Measurements from ENCODE around the gene DDX10. TPM values are rescaled to one million over a fixed set of nuclear protein-coding genes. Genes with fewer than 3 reads are reported as not detected.

Gene DDX10
- total RNA-seq, 1 experiment from 2014 or later = 48.3 TPM

- peaks cover 9 to 30% (median 16%) of the 10 kb centered on the region in 3 experiments; a peak in 6 of 7 replicates for H3K36me3 Mint-ChIP-seq (ENCODE audit: insufficient read depth in 1 of 3, low read depth in 3 of 3)
- Histone ChIP-seq H3K14ac (ENCODE audit: insufficient read depth, low read length) (no peak overlapping the region), H2BK120ac (ENCODE audit: low read depth, low read length, poor library complexity, severe bottlenecking) (no peak overlapping the region), H3K9ac (ENCODE audit: extremely low read depth, insufficient read length, low read length) (no peak overlapping the region), H3K79me1 (ENCODE audit: insufficient read depth, low read depth, low read length, poor library complexity, severe bottlenecking) (no peaks in the 10 kb centered on the region), H3K4me1 (ENCODE audit: insufficient read depth, low read length) (no peaks in the 10 kb centered on the region), H4K20me1 (ENCODE audit: control insufficient read depth, insufficient read depth, insufficient read length) (no peaks in the 10 kb centered on the region), H3K56ac (ENCODE audit: insufficient read length, low read depth, low read length) (no peak overlapping the region), H3K4ac (ENCODE audit: low read depth, low read length) (no peak overlapping the region), H2BK20ac (ENCODE audit: low read depth, low read length, poor library complexity, severe bottlenecking) (no peak overlapping the region), H3K23ac (ENCODE audit: insufficient read length, low read depth, low read length) (no peak overlapping the region), H4K8ac (replicated peaks; ENCODE audit: insufficient read length, low read depth, low read length) (no peak overlapping the region), H3K18ac (ENCODE audit: insufficient read length, low read depth, low read length) (no peak overlapping the region), H3K27me3 (ENCODE audit: insufficient read depth, low read length) (no peaks in the 10 kb centered on the region), H3K27ac (ENCODE audit: insufficient read length, low read depth, low read length) (no peak overlapping the region), H3K23me2 (ENCODE audit: insufficient read length, low read depth, low read length, poor library complexity, severe bottlenecking) (no peaks in the 10 kb centered on the region), H4K5ac (ENCODE audit: insufficient read length, low read depth, low read length) (no peak overlapping the region), H3K9me3 (ENCODE audit: control insufficient read depth, low read depth, low read length) (no peaks in the 10 kb centered on the region), H4K91ac (ENCODE audit: insufficient read length, low read depth, low read length) (no peak overlapping the region), H3T11ph (ENCODE audit: low read length) (no peak overlapping the region), H2AK5ac (ENCODE audit: insufficient read length, low read length) (no peak overlapping the region), H2BK5ac (ENCODE audit: insufficient read length, low read length) (no peak overlapping the region), H2AFZ (ENCODE audit: low read length) (no peak overlapping the region), H3K4me2 (ENCODE audit: insufficient read depth, insufficient read length, low read length) (no peak overlapping the region), H2BK12ac (ENCODE audit: insufficient read length, low read depth, low read length) (no peak overlapping the region), H2BK15ac (ENCODE audit: low read depth, low read length) (no peak overlapping the region), H3K79me2 (ENCODE audit: insufficient read depth, low read length) (no peaks in the 10 kb centered on the region)
- no peak for TF ChIP-seq CTCF (conservative IDR thresholded peaks at IDR 0.05)
- H3K9me3 Mint-ChIP-seq = no peaks in the 10 kb centered on the region
- H3K4me1 Mint-ChIP-seq = peaks cover 0 to 4% of the 10 kb centered on the region in 2 experiments; a peak in 3 of 4 replicates
- no CpG with 5 or more reads among the region's 3 CpGs for WGBS (ENCODE audit: extremely low coverage, insufficient read length, low lambda C conversion rate)
- H3K4me3 Mint-ChIP-seq = no peak overlapping the region
- no peaks in the 10 kb centered on the region for H3K27me3 Mint-ChIP-seq (ENCODE audit: low read depth)
- no peak for DNase-seq
- 0 out of 7 replicates have a peak overlapping the region, but pooled peaks of 1 of the 3 experiments have one; percentile 76 for H3K27ac Mint-ChIP-seq
Measured at GRCh38 chr11:108727665-108728064, 62.8 kb downstream of the DDX10 start.
